ENCODE results near the gene WNT7A. TPM values are rescaled to one million over a fixed set of nuclear protein-coding genes. Genes with fewer than 3 reads are reported as not detected.

Gene WNT7A
- total RNA-seq, 4 donors from 2014 or later, result 0.09 to 0.91 (median 0.73) TPM; not detected in 1

DNA sequence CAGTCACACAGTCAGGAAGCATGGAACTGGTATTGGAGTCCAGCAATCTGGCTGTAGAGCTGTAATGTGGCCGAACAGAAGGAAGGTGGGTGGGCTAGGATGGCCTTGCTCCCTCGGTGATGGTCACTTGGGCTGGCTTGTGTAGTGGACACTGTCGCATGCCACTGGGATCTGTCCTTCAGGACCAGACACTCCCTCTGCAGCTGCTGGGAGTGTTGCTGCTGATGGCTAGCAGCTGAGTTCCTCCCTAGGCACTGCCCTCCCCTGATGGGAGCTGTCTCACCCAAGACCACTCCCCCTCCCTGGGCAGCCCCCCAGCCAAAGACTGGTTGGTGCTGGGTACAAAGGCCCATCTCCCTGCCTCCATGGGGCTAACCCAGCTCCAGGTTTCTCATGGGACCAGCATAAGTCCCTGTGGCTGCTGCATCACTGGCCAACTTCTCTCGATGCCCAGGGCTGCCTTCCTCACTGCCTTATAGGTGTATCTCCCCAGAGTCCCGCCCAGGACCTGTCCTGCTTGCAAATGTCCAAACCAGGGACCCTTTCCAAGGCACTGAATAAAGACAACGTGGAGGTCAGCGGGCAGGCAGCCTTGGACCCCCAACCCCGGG lies 48.4 kb downstream of the WNT7A start:
- WGBS, 2 donors, result 82 to 86% methylated on average over 5 to 7 of the region's 8 CpGs
- intact Hi-C loops (cut with DNase I), result no loop called here
- H3K36me3 ChIP-seq, result no peaks in the 10 kb centered on the region
- H3K4me1 ChIP-seq, result peaks cover 9 to 18% (median 12%) of the 10 kb centered on the region in 3 donors
- peaks cover 0 to 67% (median 0%) of the 10 kb centered on the region in 4 donors for H3K27me3 ChIP-seq
- TF ChIP-seq, protein P1, sequence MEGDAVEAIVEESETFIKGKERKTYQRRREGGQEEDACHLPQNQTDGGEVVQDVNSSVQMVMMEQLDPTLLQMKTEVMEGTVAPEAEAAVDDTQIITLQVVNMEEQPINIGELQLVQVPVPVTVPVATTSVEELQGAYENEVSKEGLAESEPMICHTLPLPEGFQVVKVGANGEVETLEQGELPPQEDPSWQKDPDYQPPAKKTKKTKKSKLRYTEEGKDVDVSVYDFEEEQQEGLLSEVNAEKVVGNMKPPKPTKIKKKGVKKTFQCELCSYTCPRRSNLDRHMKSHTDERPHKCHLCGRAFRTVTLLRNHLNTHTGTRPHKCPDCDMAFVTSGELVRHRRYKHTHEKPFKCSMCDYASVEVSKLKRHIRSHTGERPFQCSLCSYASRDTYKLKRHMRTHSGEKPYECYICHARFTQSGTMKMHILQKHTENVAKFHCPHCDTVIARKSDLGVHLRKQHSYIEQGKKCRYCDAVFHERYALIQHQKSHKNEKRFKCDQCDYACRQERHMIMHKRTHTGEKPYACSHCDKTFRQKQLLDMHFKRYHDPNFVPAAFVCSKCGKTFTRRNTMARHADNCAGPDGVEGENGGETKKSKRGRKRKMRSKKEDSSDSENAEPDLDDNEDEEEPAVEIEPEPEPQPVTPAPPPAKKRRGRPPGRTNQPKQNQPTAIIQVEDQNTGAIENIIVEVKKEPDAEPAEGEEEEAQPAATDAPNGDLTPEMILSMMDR (IDR thresholded peaks at IDR 0.05), result no peak
- TF ChIP-seq POLR2A (IDR thresholded peaks at IDR 0.05), result no peak
- no peak overlapping the region for H3K27ac ChIP-seq
- no peaks in the 10 kb centered on the region for H3K9me3 ChIP-seq
- H3K4me3 ChIP-seq, result no peak overlapping the region
- no peak for DNase-seq

- peaks cover 9 to 28% (median 12%) of the 10 kb centered on the region in 3 donors for H3K4me1 ChIP-seq
- intact Hi-C loops (cut with DNase I), result no loop called here
- H3K4me3 ChIP-seq, result no peak overlapping the region
- H3K27me3 ChIP-seq, result peaks cover 0 to 59% (median 0%) of the 10 kb centered on the region in 4 donors
- TF ChIP-seq, protein P1 (IDR thresholded peaks at IDR 0.05), result no peak
- TF ChIP-seq POLR2A (IDR thresholded peaks at IDR 0.05), result no peak
- 82 to 92% methylated on average over 4 to 9 of the region's 11 CpGs for WGBS, 2 donors
- no peaks in the 10 kb centered on the region for H3K36me3 ChIP-seq
- no peak overlapping the region for H3K27ac ChIP-seq
- H3K9me3 ChIP-seq, result no peaks in the 10 kb centered on the region
- DNase-seq, result no peak
Observed at GRCh38 chr3:13829311-13829710, 50.6 kb downstream of the WNT7A start.

DNA sequence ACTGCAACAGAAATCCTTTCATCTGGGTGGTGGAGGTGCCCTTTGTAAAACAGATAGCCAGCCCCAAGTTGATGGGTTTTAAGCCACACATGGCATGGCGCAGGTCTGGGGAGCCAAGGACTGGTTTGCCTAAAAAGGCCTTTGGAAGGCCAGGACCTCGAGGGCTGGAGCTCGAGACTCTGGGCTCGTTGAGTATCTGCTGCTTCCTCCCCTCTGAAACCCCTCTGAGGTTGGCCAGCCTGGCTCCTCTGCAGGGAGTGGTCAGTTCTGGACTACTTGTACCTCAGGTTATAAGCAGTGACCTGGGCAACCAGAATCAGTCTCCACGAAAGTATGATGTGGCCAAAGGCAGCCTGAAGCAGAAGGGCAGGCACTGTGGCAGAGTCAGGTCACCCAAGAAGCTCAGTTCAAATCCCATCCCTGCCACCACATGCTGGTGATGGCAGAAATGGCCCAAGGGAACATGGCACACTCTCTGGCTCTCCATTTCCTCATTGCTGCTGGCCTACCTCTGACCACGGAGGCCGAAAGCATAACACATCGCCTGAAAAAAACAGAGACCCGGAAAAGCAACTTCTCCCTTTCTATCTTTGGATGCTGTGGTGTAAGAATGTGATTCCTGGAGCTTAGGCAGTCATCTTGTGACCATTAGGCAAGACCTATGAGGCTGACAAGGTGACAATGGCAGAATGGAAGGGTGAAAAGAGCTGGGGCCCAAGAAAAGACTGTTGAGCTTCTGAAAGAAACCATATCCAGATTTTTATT lies 51.2 kb downstream of the WNT7A start:
- Histone ChIP-seq H3K4me3 (no peak overlapping the region), H3K4me1 (peaks cover 9 to 28% (median 12%) of the 10 kb centered on the region in 3 donors), H3K9me3 (no peaks in the 10 kb centered on the region), H3K36me3 (no peaks in the 10 kb centered on the region), H3K27me3 (peaks cover 0 to 52% (median 0%) of the 10 kb centered on the region in 4 donors), H3K27ac (no peak overlapping the region)
- TF ChIP-seq POLR2A (IDR thresholded peaks at IDR 0.05), result no peak
- TF ChIP-seq, protein P1 (IDR thresholded peaks at IDR 0.05), result no peak
- intact Hi-C loops (cut with DNase I), result no loop called here
- WGBS, 2 donors, result 86 to 93% methylated on average over 4 to 7 of the region's 9 CpGs
- no peak for DNase-seq

DNA sequence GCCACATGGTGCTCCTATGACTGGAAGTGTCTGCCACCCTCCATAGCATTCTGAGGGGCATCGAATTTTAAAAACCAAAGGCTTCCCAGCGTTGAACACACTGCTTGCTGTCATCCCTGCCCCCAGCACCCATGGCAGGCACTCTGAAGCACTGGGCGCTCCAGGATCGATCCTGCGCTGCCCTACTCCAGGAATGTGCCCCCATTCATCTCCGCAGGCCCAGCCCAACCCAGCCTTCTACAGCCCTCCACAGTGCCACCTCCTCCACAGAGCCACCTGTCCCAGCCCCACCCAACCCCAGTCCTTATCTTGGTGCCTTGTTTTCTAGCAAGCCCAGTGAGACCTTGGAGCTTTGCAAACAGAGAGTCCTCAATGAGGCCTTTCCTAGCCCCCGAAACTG lies 52.2 kb downstream of the WNT7A start:
- H3K27ac ChIP-seq, result no peak overlapping the region

More for the DNA sequence above, 52.2 kb downstream of the WNT7A start:
- 77 to 84% methylated on average over 5 to 6 of the region's 7 CpGs for WGBS, 2 donors
- intact Hi-C loops (cut with DNase I), result no loop called here
- Histone ChIP-seq H3K9me3 (peaks cover 0 to 3% (median 0%) of the 10 kb centered on the region in 3 donors), H3K36me3 (no peaks in the 10 kb centered on the region), H3K27me3 (peaks cover 0 to 44% (median 0%) of the 10 kb centered on the region in 4 donors), H3K4me1 (peaks cover 9 to 28% (median 12%) of the 10 kb centered on the region in 3 donors), H3K4me3 (no peak overlapping the region)
- TF ChIP-seq, protein P1 (IDR thresholded peaks at IDR 0.05), result no peak
- no peak for TF ChIP-seq POLR2A (IDR thresholded peaks at IDR 0.05)
- DNase-seq, result no peak

All from esophagus squamous epithelium (tissue), 5 donors.